ENCODE results near the gene RASD1. TPM values are rescaled to one million over a fixed set of nuclear protein-coding genes. Genes with fewer than 3 reads are reported as not detected.

The RASD1 gene
- total RNA-seq, 3 donors from 2014 or later (not counting 1 experiment from before 2014, with no cell fraction given): 0.60 to 2.4 (median 1.2) TPM

DNA sequence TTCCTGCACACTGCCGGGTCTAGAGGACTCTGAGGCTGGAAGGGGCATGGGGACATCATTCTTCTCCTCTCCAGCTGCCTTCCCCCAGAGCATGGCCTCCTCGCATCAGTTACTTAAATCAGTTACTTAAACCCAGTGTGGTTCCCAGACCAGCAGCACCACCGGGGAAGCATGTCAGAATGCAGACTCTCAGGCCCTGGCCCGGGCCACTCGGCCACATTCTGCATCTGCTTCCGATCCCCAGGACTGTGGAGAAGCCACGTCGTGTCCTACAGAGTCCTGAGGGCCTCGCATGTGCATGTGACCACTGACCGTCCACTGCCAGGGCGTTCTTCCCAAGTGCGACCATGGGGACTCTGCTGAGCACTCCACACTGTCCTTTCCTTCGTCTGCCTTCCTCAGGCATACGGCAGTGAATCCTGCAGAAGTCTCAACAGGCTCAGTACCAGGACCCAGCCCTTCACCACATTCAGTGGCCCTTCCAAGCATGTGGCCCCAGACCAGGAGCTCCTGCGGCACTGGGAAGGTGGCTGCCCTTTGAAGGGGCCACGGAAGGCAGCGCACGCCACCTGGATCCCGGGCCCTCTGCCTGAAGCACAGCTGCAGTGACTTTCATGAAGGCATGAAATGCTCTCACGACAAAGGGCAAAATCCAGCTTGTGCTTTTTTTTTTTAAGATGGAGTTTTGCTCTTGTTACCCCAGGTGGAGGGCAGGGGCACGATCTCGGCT lies 46.9 kb upstream of the RASD1 start:
- Mint-ChIP-seq H3K27me3 (ENCODE audit: low read depth in 2 of 2) (no peaks in the 10 kb centered on the region), H3K4me3 (no peak overlapping the region), H3K4me1 (peaks cover 0 to 4% of the 10 kb centered on the region in 2 donors), H3K36me3 (no peaks in the 10 kb centered on the region), H3K9me3 (no peaks in the 10 kb centered on the region), H3K27ac (no peak overlapping the region)
- intact Hi-C loops (cut with micrococcal nuclease): no loop called here
- no peak overlapping the region for H3K27ac ChIP-seq (ENCODE audit: low read length)
- no peaks in the 10 kb centered on the region for H3K4me1 ChIP-seq (ENCODE audit: control insufficient read depth, insufficient read depth, low read length)
- H3K27me3 ChIP-seq (ENCODE audit: control insufficient read depth, insufficient read depth, low read length): no peaks in the 10 kb centered on the region
- H3K36me3 ChIP-seq (ENCODE audit: control insufficient read depth, insufficient read depth, low read length): no peaks in the 10 kb centered on the region
- no peak overlapping the region for H3K4me3 ChIP-seq (ENCODE audit: low read length)
- 96% methylated on average over 22 of the region's 22 CpGs for WGBS (ENCODE audit: insufficient coverage)
- ATAC-seq (no peak), DNase-seq (no peak)
- no peak for TF ChIP-seq CTCF (IDR thresholded peaks at IDR 0.05)
- no peaks in the 10 kb centered on the region for H3K9me3 ChIP-seq (ENCODE audit: control insufficient read depth, insufficient read depth, low read length)

GRCh38 chr17:17541640-17542001 lies 45.4 kb upstream of the RASD1 start:
- H3K36me3 Mint-ChIP-seq: no peaks in the 10 kb centered on the region
- H3K4me1 Mint-ChIP-seq: peaks cover 0 to 4% of the 10 kb centered on the region in 2 donors
- Histone ChIP-seq H3K36me3 (ENCODE audit: control insufficient read depth, insufficient read depth, low read length) (no peaks in the 10 kb centered on the region), H3K9me3 (ENCODE audit: control insufficient read depth, insufficient read depth, low read length) (no peaks in the 10 kb centered on the region), H3K4me3 (ENCODE audit: low read length) (no peak overlapping the region), H3K27me3 (ENCODE audit: control insufficient read depth, insufficient read depth, low read length) (no peaks in the 10 kb centered on the region), H3K27ac (ENCODE audit: low read length) (no peak overlapping the region), H3K4me1 (ENCODE audit: control insufficient read depth, insufficient read depth, low read length) (no peaks in the 10 kb centered on the region)
- H3K27me3 Mint-ChIP-seq (ENCODE audit: low read depth in 2 of 2): no peaks in the 10 kb centered on the region
- no peak for TF ChIP-seq CTCF (IDR thresholded peaks at IDR 0.05)
- ATAC-seq (no peak), DNase-seq (no peak)
- no peaks in the 10 kb centered on the region for H3K9me3 Mint-ChIP-seq
- H3K4me3 Mint-ChIP-seq: no peak overlapping the region
- no peak overlapping the region for H3K27ac Mint-ChIP-seq
- WGBS (ENCODE audit: insufficient coverage): 86% methylated on average over 5 of the region's 5 CpGs
- intact Hi-C loops (cut with micrococcal nuclease): no loop called here

DNA sequence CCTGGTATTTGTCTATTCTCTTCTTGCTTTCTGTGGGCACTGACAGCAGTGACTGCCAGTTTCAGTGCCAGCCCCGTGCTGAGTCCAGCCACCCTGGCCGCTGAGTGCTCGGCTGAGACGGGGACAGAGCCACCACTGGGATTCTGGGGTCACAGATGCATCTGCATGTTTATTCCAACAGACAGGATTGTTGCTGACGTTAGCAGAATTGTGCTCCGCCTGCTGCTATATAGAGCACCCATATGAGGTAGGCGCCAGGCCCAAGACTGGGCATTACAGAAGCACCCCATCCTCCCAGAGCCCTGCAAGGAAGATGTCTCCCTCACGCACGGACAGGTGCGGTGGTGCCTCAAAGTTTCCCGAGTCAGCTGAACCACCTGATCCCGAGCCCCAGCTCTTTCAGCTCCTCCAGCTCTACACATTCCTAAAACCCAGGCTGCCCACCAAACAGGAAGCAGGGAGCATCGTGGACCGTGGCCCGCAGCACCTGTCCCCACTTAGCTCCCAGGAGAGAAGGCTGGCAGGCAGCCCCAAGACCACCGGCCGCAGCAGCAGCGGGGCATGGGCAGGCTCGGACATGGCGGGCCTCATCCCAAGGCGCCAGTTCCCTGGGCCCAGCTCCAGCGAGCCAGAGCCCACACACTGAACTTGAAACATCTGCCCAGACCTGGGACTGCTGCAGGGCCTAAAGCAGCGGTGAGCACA lies 44.9 kb upstream of the RASD1 start:
- no peak for ATAC-seq
- Mint-ChIP-seq H3K36me3 (no peaks in the 10 kb centered on the region), H3K27me3 (ENCODE audit: low read depth in 2 of 2) (no peaks in the 10 kb centered on the region), H3K4me3 (no peak overlapping the region), H3K27ac (no peak overlapping the region), H3K4me1 (peaks cover 0 to 4% of the 10 kb centered on the region in 2 donors), H3K9me3 (no peaks in the 10 kb centered on the region)
- Histone ChIP-seq H3K27ac (ENCODE audit: low read length) (no peak overlapping the region), H3K36me3 (ENCODE audit: control insufficient read depth, insufficient read depth, low read length) (no peaks in the 10 kb centered on the region), H3K4me3 (ENCODE audit: low read length) (no peak overlapping the region), H3K9me3 (ENCODE audit: control insufficient read depth, insufficient read depth, low read length) (no peaks in the 10 kb centered on the region), H3K4me1 (ENCODE audit: control insufficient read depth, insufficient read depth, low read length) (no peaks in the 10 kb centered on the region), H3K27me3 (ENCODE audit: control insufficient read depth, insufficient read depth, low read length) (no peaks in the 10 kb centered on the region)
- no peak for DNase-seq
- no peak for TF ChIP-seq CTCF (IDR thresholded peaks at IDR 0.05)
- WGBS (ENCODE audit: insufficient coverage): 90% methylated on average over 23 of the region's 23 CpGs
- intact Hi-C loops (cut with micrococcal nuclease): no loop called here

All from natural killer cell (primary cell).